ENCODE measurements around the gene FBXL15. TPM values are rescaled to one million over a fixed set of nuclear protein-coding genes. Genes with fewer than 3 reads are reported as not detected.

The FBXL15 gene
- total and polyA plus RNA-seq, 10 donors: 16.7 to 28.7 (median 23.0) TPM

DNA sequence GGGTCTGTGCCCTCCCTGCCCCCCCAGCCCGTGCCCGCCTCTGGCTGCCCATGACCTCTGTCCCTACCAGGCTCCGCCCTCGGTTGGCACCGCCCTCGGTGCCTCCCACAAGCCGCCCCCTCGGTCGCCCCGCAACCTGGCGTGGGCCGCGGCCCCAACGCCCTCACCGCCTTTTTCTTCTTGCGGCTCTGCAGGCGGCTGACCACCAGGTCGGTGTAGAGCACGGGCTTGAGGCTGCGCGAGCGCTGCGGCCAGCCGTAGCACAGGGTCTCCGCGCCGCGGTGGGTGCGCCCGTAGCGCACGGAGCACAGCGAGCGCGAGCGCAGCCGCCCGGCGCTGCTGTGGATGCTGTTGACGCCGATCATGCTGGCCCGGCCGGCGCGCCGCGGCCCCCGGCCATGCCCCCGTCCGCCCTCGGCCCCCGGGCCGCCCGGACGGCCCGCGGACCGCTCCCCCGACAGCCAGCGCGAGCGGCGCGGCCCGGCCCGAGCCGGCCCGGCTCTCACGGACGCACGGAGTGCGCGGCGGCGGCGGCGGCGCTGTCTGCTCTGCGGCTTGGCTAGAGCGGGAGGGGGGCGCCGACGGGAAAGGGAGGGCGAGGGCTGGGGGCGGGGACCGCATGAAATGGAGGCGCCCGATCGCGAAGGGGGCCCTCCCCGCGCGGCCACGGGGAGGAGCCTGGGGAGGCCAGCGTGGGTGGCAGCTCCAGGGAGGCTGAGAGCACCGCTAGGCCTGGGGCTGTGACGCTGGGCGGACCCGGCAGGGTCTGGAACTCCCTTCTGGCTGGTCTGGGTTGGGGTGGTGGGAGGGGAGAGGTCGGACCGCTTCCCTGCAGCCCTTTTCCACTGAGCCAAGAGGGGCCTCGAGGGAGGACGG, 11.7 kb upstream of the FBXL15 start:
- Histone ChIP-seq H3K9me3 (no peaks in the 10 kb centered on the region), H3K27me3 (replicated peaks in 1 of 7) (peaks cover 12 to 72% (median 53%) of the 10 kb centered on the region in 7 donors), H3K4me1 (peaks cover 5 to 36% (median 25%) of the 10 kb centered on the region in 6 donors), H3K36me3 (no peaks in the 10 kb centered on the region), H3K4me3 (peak overlapping the region in 7 of 8 donors; percentile 33 to 71 (median 40)), H3K27ac (peak overlapping the region in 4 of 8 donors; percentile 13 to 43 (median 36))
- TF ChIP-seq POLR2AphosphoS5 (IDR thresholded peaks at IDR 0.05): peak in 1 of 3 donors; percentile 19
- TF ChIP-seq, protein P1, sequence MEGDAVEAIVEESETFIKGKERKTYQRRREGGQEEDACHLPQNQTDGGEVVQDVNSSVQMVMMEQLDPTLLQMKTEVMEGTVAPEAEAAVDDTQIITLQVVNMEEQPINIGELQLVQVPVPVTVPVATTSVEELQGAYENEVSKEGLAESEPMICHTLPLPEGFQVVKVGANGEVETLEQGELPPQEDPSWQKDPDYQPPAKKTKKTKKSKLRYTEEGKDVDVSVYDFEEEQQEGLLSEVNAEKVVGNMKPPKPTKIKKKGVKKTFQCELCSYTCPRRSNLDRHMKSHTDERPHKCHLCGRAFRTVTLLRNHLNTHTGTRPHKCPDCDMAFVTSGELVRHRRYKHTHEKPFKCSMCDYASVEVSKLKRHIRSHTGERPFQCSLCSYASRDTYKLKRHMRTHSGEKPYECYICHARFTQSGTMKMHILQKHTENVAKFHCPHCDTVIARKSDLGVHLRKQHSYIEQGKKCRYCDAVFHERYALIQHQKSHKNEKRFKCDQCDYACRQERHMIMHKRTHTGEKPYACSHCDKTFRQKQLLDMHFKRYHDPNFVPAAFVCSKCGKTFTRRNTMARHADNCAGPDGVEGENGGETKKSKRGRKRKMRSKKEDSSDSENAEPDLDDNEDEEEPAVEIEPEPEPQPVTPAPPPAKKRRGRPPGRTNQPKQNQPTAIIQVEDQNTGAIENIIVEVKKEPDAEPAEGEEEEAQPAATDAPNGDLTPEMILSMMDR (IDR thresholded peaks at IDR 0.05 in 8 of 11, conservative IDR thresholded peaks at IDR 0.05 in 3 of 11): no peak
- DNase-seq: peak; percentile 82
- 1% methylated on average over 62 to 103 of the region's 103 CpGs for WGBS, 5 donors
- intact Hi-C loops (cut with DNase I; ENCODE audit: low total_unique reads): no loop called here

GRCh38 chr10:102409604-102410428, 10.8 kb upstream of the FBXL15 start:
- TF ChIP-seq, protein P1 (IDR thresholded peaks at IDR 0.05 in 8 of 11, conservative IDR thresholded peaks at IDR 0.05 in 3 of 11): no peak
- TF ChIP-seq POLR2AphosphoS5 (IDR thresholded peaks at IDR 0.05): no peak
- TF ChIP-seq POLR2A (IDR thresholded peaks at IDR 0.05): no peak
- peaks cover 13 to 81% (median 55%) of the 10 kb centered on the region in 7 donors for H3K27me3 ChIP-seq (replicated peaks in 1 of 7)
- H3K9me3 ChIP-seq: no peaks in the 10 kb centered on the region
- no peaks in the 10 kb centered on the region for H3K36me3 ChIP-seq
- peak overlapping the region in 4 of 8 donors; percentile 13 to 43 (median 34) for H3K27ac ChIP-seq
- no peak for DNase-seq
- peaks cover 5 to 36% (median 25%) of the 10 kb centered on the region in 6 donors for H3K4me1 ChIP-seq
- H3K4me3 ChIP-seq: peak overlapping the region in 7 of 8 donors; percentile 15 to 71 (median 40)
- intact Hi-C loops (cut with DNase I; ENCODE audit: low total_unique reads): no loop called here
- 31 to 61% (median 36%) methylated on average over 10 to 24 of the region's 24 CpGs for WGBS, 5 donors

- H3K4me3 ChIP-seq: peak overlapping the region; percentile 8 to 71 (median 24)
- 2 to 11% (median 4%) methylated on average over 16 to 48 of the region's 48 CpGs for WGBS, 5 donors
- H3K4me1 ChIP-seq: peaks cover 5 to 36% (median 25%) of the 10 kb centered on the region in 6 donors
- intact Hi-C loops (cut with DNase I; ENCODE audit: low total_unique reads): no loop called here
- TF ChIP-seq, protein P1 (IDR thresholded peaks at IDR 0.05 in 8 of 11, conservative IDR thresholded peaks at IDR 0.05 in 3 of 11): no peak
- TF ChIP-seq POLR2AphosphoS5 (IDR thresholded peaks at IDR 0.05): peak in 2 of 3 donors; percentile 29 to 47
- peaks cover 15 to 88% (median 58%) of the 10 kb centered on the region in 7 donors for H3K27me3 ChIP-seq (replicated peaks in 1 of 7)
- DNase-seq: no peak
- no peaks in the 10 kb centered on the region for H3K36me3 ChIP-seq
- H3K27ac ChIP-seq: no peak overlapping the region
- H3K9me3 ChIP-seq: no peaks in the 10 kb centered on the region
These were observed 10.1 kb upstream of the FBXL15 start for GRCh38 chr10:102410429-102411073.
